PC-3 (cell line): ENCODE measurements around the gene CNPY3. TPM values are rescaled to one million over a fixed set of nuclear protein-coding genes. Genes with fewer than 3 reads are reported as not detected.
A peak's percentile ranks its signal among the peaks of the same experiment; 100 is the strongest.

Experiments
- ATAC-seq: fragments of 200-7000 bp; cut with Tn5 transposase; 2 replicates; pipeline ENCODE4 v1.9.1; 2020; ENCODE audit warnings: mild to moderate bottlenecking, moderate library complexity
- BruUV-seq: library from RNA; stranded (reverse); fragments of 400-500 nt; replicated peaks from 2 replicates; lab custom pipeline; 2021; lab: Mats Ljungman, UMichigan
- CTCF ChIA-PET: fragments of 300-600 bp; sonication (Branson Sonifier 250); formaldehyde crosslinking; loops from one replicate; lab custom pipeline; 2022; ENCODE audit warnings: antibody characterized with exemption; lab: Charles Lee
- POLR2A ChIA-PET: fragments of 300-600 bp; sonication (Branson Sonifier 250); formaldehyde crosslinking; loops from one replicate; lab custom pipeline; 2022; ENCODE audit warnings: antibody characterized with exemption; ENCODE audit not compliant: unreplicated experiment; lab: Charles Lee
- DNase-seq: peaks from one replicate; pipeline ENCODE4 v3.0.0-alpha.2; 2015
- H2AFZ ChIP-seq: fragments of 300-600 bp; sonication (generic); 2 replicates; pipeline ENCODE4 v1.6.0; 2016; ENCODE audit warnings: antibody characterized with exemption, low read length
- H3F3A ChIP-seq: fragments of 300-600 bp; sonication (generic); one replicate; pipeline ENCODE4 v1.6.0; 2017; ENCODE audit warnings: antibody characterized with exemption, low read length, control low read depth, mild to moderate bottlenecking; ENCODE audit not compliant: unreplicated experiment
- H3K27ac ChIP-seq: fragments of 300-600 bp; sonication (generic); 2 replicates; pipeline ENCODE4 v1.5.1; 2016; ENCODE audit warnings: mild to moderate bottlenecking, low read length
- H3K27me3 ChIP-seq: fragments of 300-600 bp; sonication (generic); 2 replicates; pipeline ENCODE4 v1.6.1; 2016; ENCODE audit warnings: low read length, mixed read lengths
- H3K36me3 ChIP-seq: fragments of 300-600 bp; sonication (generic); 2 replicates; pipeline ENCODE4 v1.6.1; 2016; ENCODE audit warnings: low read depth, mixed run types, low read length, mixed read lengths
- H3K4me1 ChIP-seq: fragments of 300-600 bp; sonication (generic); 2 replicates; pipeline ENCODE4 v1.5.1; 2016; ENCODE audit warnings: low read length; ENCODE audit not compliant: insufficient read depth
- H3K4me2 ChIP-seq: fragments of 300-600 bp; sonication (generic); 2 replicates; pipeline ENCODE4 v1.6.0; 2016; ENCODE audit warnings: low read length
- H3K4me3 ChIP-seq: fragments of 300-600 bp; sonication (generic); 2 replicates; pipeline ENCODE4 v1.5.1; 2016; ENCODE audit warnings: mild to moderate bottlenecking, low read length, mixed read lengths
- H3K79me2 ChIP-seq: fragments of 300-600 bp; sonication (generic); 2 replicates; pipeline ENCODE4 v1.6.1; 2017; ENCODE audit warnings: low read length, mixed read lengths
- H3K9ac ChIP-seq: fragments of 300-600 bp; sonication (generic); 2 replicates; pipeline ENCODE4 v1.6.0; 2016; ENCODE audit warnings: mild to moderate bottlenecking, low read length
- H3K9me2 ChIP-seq: fragments of 300-600 bp; sonication (generic); replicated peaks from 2 replicates; pipeline ENCODE4 v1.6.1; 2016; ENCODE audit warnings: mixed run types, low read length, mixed read lengths
- H3K9me3 ChIP-seq: fragments of 300-600 bp; sonication (generic); 2 replicates; pipeline ENCODE4 v1.6.1; 2016; ENCODE audit warnings: low read length, mixed read lengths
- H4K20me1 ChIP-seq: fragments of 300-600 bp; sonication (generic); 2 replicates; pipeline ENCODE4 v1.6.1; 2016; ENCODE audit warnings: low read length, mixed read lengths
- EZH2 ChIP-seq: fragments of 300-600 bp; sonication (generic); IDR thresholded peaks from one replicate; pipeline ENCODE4 v1.6.1; 2017; ENCODE audit warnings: antibody characterized with exemption, mild to moderate bottlenecking, low read length; ENCODE audit not compliant: unreplicated experiment
- EZH2phosphoT487 ChIP-seq: fragments of 300-600 bp; sonication (generic); IDR thresholded peaks from 2 replicates; pipeline ENCODE4 v1.6.1; 2018; ENCODE audit warnings: mild to moderate bottlenecking, antibody characterized with exemption, low read length, borderline replicate concordance
- intact Hi-C: fragments of 100-400 bp; cut with micrococcal nuclease; formaldehyde crosslinking; loops from 2 replicates; pipeline ENCODE4 v1.9.0; 2023
- total RNA-seq: library from RNA; depleted of rRNA; stranded (reverse); fragments of >200 nt; gene quantifications from 2 replicates; pipeline ENCODE4 v1.2.3, GENCODE V29; 2014
- TF ChIP-seq, protein P1 (sequence below): fragments of 300-600 bp; sonication (generic); conservative IDR thresholded peaks from 2 replicates; pipeline ENCODE4 v1.5.1; 2017; ENCODE audit warnings: antibody characterized with exemption, low read depth, mild to moderate bottlenecking, low read length

CNPY3 gene
- total RNA-seq, 1 experiment from 2014 or later, result 37.5 TPM

DNA sequence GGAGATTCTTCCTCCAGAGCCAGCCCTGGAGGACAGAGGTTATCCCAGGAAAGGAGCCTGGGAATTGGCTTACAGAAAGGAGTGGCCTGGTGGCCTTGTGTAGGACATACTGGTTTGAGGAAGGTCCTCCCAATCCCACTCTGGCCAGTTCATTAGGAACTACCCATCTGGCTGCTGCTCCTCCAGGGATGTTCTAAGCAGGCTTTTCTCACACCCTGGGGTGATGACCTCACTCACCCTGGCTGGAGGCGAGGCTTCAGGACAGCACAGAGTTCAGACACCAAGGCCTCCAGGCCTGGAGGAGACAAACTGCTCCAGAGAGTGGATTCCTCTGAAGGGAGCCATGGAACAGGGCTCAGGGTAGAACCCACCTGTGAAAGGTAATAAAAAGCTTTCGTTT lies 40.2 kb downstream of the CNPY3 start:
- Histone ChIP-seq H3K9me2 (no peaks in the 10 kb centered on the region), H3K9ac (no peak overlapping the region), H3K4me2 (no peak overlapping the region), H3K4me3 (no peak overlapping the region), H3K4me1 (peaks cover 7% of the 10 kb centered on the region; the same call in 1 of the 2 replicates), H3K36me3 (no peaks in the 10 kb centered on the region), H3K9me3 (no peaks in the 10 kb centered on the region), H4K20me1 (no peaks in the 10 kb centered on the region), H2AFZ (no peak overlapping the region), H3K79me2 (no peaks in the 10 kb centered on the region), H3K27me3 (no peaks in the 10 kb centered on the region), H3K27ac (no peak overlapping the region), H3F3A (no peaks in the 10 kb centered on the region)
- intact Hi-C loops, result no loop called here
- DNase-seq, result no peak
- no peak for ATAC-seq
- TF ChIP-seq, protein P1, sequence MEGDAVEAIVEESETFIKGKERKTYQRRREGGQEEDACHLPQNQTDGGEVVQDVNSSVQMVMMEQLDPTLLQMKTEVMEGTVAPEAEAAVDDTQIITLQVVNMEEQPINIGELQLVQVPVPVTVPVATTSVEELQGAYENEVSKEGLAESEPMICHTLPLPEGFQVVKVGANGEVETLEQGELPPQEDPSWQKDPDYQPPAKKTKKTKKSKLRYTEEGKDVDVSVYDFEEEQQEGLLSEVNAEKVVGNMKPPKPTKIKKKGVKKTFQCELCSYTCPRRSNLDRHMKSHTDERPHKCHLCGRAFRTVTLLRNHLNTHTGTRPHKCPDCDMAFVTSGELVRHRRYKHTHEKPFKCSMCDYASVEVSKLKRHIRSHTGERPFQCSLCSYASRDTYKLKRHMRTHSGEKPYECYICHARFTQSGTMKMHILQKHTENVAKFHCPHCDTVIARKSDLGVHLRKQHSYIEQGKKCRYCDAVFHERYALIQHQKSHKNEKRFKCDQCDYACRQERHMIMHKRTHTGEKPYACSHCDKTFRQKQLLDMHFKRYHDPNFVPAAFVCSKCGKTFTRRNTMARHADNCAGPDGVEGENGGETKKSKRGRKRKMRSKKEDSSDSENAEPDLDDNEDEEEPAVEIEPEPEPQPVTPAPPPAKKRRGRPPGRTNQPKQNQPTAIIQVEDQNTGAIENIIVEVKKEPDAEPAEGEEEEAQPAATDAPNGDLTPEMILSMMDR, result no peak
- TF ChIP-seq EZH2phosphoT487 (no peak), EZH2 (no peak)
- no TSS peak for BruUV-seq
- ChIA-PET POLR2A (no interaction called here), CTCF (no interaction called here)

DNA sequence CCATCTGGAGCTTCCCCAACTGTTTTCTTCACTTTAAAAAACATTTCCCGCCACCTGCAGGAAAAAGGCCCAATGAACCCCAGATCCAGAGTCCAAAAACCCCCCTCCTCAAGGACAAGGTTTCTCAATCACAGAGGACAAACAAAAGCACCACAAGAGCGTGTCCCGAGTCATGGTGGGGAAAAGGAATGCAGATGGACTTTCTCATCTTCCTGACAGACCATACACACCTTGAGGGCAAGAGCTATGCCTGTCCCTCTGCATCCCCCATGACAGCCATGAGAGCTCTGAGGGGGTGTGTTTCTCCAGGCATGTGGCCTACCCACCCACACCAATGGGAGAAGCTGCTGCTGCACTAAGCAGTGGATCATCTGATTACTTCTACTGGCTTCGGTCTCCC lies 40.7 kb downstream of the CNPY3 start:
- Histone ChIP-seq H3K4me1 (peaks cover 7% of the 10 kb centered on the region; the same call in 1 of the 2 replicates), H3K27ac (no peak overlapping the region), H3K9me3 (no peaks in the 10 kb centered on the region), H3K4me2 (no peak overlapping the region), H3F3A (no peaks in the 10 kb centered on the region), H3K27me3 (no peaks in the 10 kb centered on the region), H3K36me3 (no peaks in the 10 kb centered on the region), H3K9ac (no peak overlapping the region), H4K20me1 (no peaks in the 10 kb centered on the region), H2AFZ (no peak overlapping the region), H3K9me2 (no peaks in the 10 kb centered on the region), H3K4me3 (no peak overlapping the region), H3K79me2 (0 out of 2 replicates have a peak, but pooled peaks cover under 1% of the 10 kb centered on the region)
- DNase-seq (no peak), ATAC-seq (no peak)
- POLR2A ChIA-PET, result no interaction called here
- no TSS peak for BruUV-seq
- no peak for TF ChIP-seq EZH2
- TF ChIP-seq, protein P1, result no peak
- no peak for TF ChIP-seq EZH2phosphoT487
- intact Hi-C loops, result no loop called here
- CTCF ChIA-PET, result no interaction called here

DNA sequence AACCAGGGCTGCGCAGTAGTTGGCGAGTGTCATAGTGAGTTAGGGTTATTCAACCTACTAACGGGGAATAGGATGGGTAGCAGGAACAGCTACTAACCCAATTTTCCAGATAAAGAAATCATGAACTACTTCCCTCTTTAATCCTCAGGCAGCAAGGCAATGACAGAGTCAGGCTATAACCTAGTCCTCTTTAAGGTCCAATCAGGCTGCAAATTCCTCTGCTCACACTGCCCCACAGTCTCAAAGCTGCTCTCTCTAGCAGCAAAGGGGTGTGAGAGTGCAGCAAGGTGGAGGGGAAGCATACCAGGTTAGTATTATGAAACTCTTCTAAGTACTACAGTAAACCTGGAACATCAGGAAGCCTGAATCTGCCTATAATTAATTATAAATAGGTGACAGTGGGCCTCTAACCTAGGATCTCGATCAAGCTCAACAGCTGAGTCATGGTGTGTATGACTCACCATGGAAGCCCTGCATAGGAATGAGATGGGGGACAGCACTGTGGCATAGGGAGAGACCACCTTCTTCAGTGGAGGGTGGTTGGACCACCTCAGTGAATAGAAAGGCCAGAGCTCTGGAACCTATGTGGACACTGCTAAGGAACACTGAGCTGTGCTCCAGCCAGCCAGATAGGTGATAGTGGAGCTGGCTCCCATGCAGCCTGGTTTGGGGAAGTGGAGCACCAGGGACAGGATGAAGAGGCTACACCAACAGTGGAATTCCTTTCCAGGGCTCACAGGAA lies 41.8 kb downstream of the CNPY3 start:
- ChIA-PET CTCF (no interaction called here), POLR2A (no interaction called here)
- Histone ChIP-seq H3F3A (no peaks in the 10 kb centered on the region), H3K9me3 (no peaks in the 10 kb centered on the region), H3K9me2 (no peaks in the 10 kb centered on the region), H3K79me2 (0 out of 2 replicates have a peak, but pooled peaks cover 7% of the 10 kb centered on the region), H4K20me1 (no peaks in the 10 kb centered on the region), H3K4me3 (no peak overlapping the region), H2AFZ (no peak overlapping the region), H3K36me3 (no peaks in the 10 kb centered on the region), H3K4me2 (no peak overlapping the region), H3K27ac (no peak overlapping the region), H3K9ac (no peak overlapping the region), H3K27me3 (no peaks in the 10 kb centered on the region), H3K4me1 (peaks cover 7% of the 10 kb centered on the region; the same call in 1 of the 2 replicates)
- no peak for TF ChIP-seq EZH2
- TF ChIP-seq, protein P1, result no peak
- BruUV-seq, result no TSS peak
- ATAC-seq, result peak; percentile 64
- intact Hi-C loops, result no loop called here
- peak; percentile 49 for DNase-seq
